HepG2 (cell line): ENCODE measurements around the gene FBF1. TPM values are rescaled to one million over a fixed set of nuclear protein-coding genes. Genes with fewer than 3 reads are reported as not detected.

Source experiments
- CHD2 ChIP-seq: IDR thresholded peaks from 2 replicates; pipeline ENCODE4 v1.6.1; 2011; ENCODE audit warnings: low read depth, low read length, improper control_type of control experiment
- IKZF4 ChIP-seq: sonication (generic); formaldehyde crosslinking; IDR thresholded peaks from 2 replicates; pipeline ENCODE4 v1.5.1; 2020; ENCODE audit warnings: borderline replicate concordance, mild to moderate bottlenecking, low read depth, missing genetic modification reagents; ENCODE audit errors: not compliant biosample characterization
- KLF6 ChIP-seq: IDR thresholded peaks from 2 replicates; pipeline ENCODE4 v1.8.0; 2016; ENCODE audit warnings: missing biosample characterization, missing genetic modification reagents
- MAZ ChIP-seq, 2 experiments: sonication (generic) in 1 of 2; formaldehyde crosslinking in 1 of 2; IDR thresholded peaks; 2 replicates each; pipeline versions ENCODE4 v1.5.0 to v1.6.1; 2012 to 2020; ENCODE audit warnings: low read depth in 2 of 2, mild to moderate bottlenecking in 2 of 2, borderline replicate concordance in 1 of 2, improper control_type of control experiment in 1 of 2, low read length in 1 of 2, missing genetic modification reagents in 1 of 2, moderate library complexity in 1 of 2
- MEF2D ChIP-seq: sonication (generic); formaldehyde crosslinking; IDR thresholded peaks from 2 replicates; pipeline ENCODE4 v1.5.1; 2020; ENCODE audit warnings: mild to moderate bottlenecking, missing genetic modification reagents
- PRMT3 ChIP-seq: sonication (generic); formaldehyde crosslinking; IDR thresholded peaks from 2 replicates; pipeline ENCODE4 v1.8.1; 2022; ENCODE audit warnings: low read depth, mild to moderate bottlenecking, moderate library complexity, missing genetic modification reagents, borderline replicate concordance
- ZNF205 ChIP-seq: IDR thresholded peaks from 2 replicates; pipeline ENCODE4 v1.6.1; 2018; ENCODE audit warnings: missing biosample characterization, missing genetic modification reagents
- ZNF720 ChIP-seq: sonication (generic); formaldehyde crosslinking; IDR thresholded peaks from 2 replicates; pipeline ENCODE4 v1.4.0; 2020; ENCODE audit warnings: missing genetic modification reagents
- ZNF883 ChIP-seq: sonication (generic); formaldehyde crosslinking; IDR thresholded peaks from 2 replicates; pipeline ENCODE4 v1.5.1; 2020; ENCODE audit warnings: mild to moderate bottlenecking, missing genetic modification reagents; ENCODE audit errors: not compliant biosample characterization
- polyA plus RNA-seq, 8 experiments: library from polyadenylated mRNA; depleted of rRNA in 3 of 8; stranded (reverse) in 7 of 8; unstranded in 1 of 8; fragments of >200 nt; fragmentation: Illumina TruSeq in 4 of 8; extraction: Trizol in 4 of 8; gene quantifications; 2 replicates each; pipeline versions ENCODE4 v1.2.1 to v1.2.3, GENCODE V29; 2011 to 2016; ENCODE audit warnings: low read depth in 4 of 8, missing spikeins in 1 of 8, mixed read lengths in 1 of 8; ENCODE audit not compliant: insufficient read depth in 1 of 8
- total RNA-seq, 5 experiments: library from RNA; depleted of rRNA; stranded (reverse); fragments of >200 nt; fragmentation: Illumina TruSeq; extraction: Trizol; gene quantifications; 2 replicates each; pipeline ENCODE4 v1.2.3, GENCODE V29; 2016; ENCODE audit warnings: low read depth in 1 of 5
- TF ChIP-seq, protein P1 (sequence below): sonication (generic); formaldehyde crosslinking; IDR thresholded peaks from 2 replicates; pipeline ENCODE4 v1.9.0; 2022; ENCODE audit warnings: missing genetic modification reagents, mild to moderate bottlenecking, borderline replicate concordance
- TF ChIP-seq, protein P2 (sequence below): sonication (generic); formaldehyde crosslinking; IDR thresholded peaks from 2 replicates; pipeline ENCODE4 v1.4.0; 2020; ENCODE audit warnings: missing genetic modification reagents, borderline replicate concordance
- TF ChIP-seq, protein P3 (sequence below): sonication (generic); formaldehyde crosslinking; IDR thresholded peaks from 2 replicates; pipeline ENCODE4 v1.9.0; 2021; ENCODE audit warnings: missing genetic modification reagents, borderline replicate concordance
- TF ChIP-seq, protein P4 (sequence below): sonication (generic); formaldehyde crosslinking; IDR thresholded peaks from 2 replicates; pipeline ENCODE4 v1.4.0; 2020; ENCODE audit warnings: mild to moderate bottlenecking, missing genetic modification reagents, borderline replicate concordance

FBF1 gene
- total and polyA plus RNA-seq, 2 of the 13 experiments (the other 11 are each of a cell fraction or from before 2014, with no cell fraction given): 2.4 to 8.1 TPM

DNA sequence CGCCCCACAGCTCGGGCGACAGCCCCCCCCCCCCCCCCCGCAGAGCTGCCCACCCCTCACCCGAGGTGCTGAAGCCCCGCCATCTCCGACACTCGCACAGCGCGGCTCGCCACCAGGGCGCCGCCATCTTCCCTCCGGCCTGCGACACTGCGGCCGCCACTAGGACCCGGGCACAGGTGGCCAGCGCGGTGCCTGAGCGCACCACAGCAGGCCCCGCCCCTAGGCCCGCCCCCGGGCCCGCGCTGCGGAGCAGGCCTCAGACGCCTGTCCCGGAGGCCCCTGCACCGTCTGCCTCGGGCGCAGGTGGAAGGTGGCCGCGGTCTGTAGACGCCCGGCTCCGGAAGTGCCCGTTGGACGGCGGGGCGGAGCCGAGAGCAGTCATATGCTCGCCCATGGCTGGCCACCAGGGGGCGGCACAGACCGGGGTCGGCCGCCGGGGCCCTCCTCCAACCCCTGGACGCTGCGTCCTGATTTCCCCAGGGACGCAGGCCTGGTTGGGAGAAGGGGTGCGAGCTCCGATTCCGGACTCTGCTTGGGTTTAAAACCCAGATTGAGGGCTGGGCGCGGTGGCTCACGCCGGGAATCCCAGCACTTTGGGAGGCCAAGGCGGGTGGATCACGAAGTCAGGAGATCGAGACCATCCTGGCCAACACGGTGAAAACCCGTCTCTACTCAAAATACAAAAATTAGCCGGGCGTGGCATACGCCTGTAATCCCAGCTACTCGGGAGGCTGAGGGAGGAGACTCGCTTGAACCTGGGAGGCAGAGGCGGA lies 35.9 kb downstream of the FBF1 start, which contains the start of gene MRPL38 (continued):
- TF ChIP-seq, protein P1, sequence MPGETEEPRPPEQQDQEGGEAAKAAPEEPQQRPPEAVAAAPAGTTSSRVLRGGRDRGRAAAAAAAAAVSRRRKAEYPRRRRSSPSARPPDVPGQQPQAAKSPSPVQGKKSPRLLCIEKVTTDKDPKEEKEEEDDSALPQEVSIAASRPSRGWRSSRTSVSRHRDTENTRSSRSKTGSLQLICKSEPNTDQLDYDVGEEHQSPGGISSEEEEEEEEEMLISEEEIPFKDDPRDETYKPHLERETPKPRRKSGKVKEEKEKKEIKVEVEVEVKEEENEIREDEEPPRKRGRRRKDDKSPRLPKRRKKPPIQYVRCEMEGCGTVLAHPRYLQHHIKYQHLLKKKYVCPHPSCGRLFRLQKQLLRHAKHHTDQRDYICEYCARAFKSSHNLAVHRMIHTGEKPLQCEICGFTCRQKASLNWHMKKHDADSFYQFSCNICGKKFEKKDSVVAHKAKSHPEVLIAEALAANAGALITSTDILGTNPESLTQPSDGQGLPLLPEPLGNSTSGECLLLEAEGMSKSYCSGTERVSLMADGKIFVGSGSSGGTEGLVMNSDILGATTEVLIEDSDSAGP: peak; percentile 98
- TF ChIP-seq, protein P2, sequence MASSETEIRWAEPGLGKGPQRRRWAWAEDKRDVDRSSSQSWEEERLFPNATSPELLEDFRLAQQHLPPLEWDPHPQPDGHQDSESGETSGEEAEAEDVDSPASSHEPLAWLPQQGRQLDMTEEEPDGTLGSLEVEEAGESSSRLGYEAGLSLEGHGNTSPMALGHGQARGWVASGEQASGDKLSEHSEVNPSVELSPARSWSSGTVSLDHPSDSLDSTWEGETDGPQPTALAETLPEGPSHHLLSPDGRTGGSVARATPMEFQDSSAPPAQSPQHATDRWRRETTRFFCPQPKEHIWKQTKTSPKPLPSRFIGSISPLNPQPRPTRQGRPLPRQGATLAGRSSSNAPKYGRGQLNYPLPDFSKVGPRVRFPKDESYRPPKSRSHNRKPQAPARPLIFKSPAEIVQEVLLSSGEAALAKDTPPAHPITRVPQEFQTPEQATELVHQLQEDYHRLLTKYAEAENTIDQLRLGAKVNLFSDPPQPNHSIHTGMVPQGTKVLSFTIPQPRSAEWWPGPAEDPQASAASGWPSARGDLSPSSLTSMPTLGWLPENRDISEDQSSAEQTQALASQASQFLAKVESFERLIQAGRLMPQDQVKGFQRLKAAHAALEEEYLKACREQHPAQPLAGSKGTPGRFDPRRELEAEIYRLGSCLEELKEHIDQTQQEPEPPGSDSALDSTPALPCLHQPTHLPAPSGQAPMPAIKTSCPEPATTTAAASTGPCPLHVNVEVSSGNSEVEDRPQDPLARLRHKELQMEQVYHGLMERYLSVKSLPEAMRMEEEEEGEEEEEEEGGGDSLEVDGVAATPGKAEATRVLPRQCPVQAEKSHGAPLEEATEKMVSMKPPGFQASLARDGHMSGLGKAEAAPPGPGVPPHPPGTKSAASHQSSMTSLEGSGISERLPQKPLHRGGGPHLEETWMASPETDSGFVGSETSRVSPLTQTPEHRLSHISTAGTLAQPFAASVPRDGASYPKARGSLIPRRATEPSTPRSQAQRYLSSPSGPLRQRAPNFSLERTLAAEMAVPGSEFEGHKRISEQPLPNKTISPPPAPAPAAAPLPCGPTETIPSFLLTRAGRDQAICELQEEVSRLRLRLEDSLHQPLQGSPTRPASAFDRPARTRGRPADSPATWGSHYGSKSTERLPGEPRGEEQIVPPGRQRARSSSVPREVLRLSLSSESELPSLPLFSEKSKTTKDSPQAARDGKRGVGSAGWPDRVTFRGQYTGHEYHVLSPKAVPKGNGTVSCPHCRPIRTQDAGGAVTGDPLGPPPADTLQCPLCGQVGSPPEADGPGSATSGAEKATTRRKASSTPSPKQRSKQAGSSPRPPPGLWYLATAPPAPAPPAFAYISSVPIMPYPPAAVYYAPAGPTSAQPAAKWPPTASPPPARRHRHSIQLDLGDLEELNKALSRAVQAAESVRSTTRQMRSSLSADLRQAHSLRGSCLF (CRISPR knock-in tag): no peak
- TF ChIP-seq, protein P3, sequence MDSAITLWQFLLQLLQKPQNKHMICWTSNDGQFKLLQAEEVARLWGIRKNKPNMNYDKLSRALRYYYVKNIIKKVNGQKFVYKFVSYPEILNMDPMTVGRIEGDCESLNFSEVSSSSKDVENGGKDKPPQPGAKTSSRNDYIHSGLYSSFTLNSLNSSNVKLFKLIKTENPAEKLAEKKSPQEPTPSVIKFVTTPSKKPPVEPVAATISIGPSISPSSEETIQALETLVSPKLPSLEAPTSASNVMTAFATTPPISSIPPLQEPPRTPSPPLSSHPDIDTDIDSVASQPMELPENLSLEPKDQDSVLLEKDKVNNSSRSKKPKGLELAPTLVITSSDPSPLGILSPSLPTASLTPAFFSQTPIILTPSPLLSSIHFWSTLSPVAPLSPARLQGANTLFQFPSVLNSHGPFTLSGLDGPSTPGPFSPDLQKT (CRISPR knock-in tag): peak; percentile 5; the same call in 1 of the 2 replicates
- TF ChIP-seq ZNF883 (peak; percentile 90), IKZF4 (CRISPR knock-in tag) (no peak), ZNF205 (CRISPR knock-in tag) (peak; percentile 95), ZNF720 (no peak), MAZ (IDR thresholded peaks at IDR 0.05; ENCODE audit: borderline replicate concordance, low read depth, low read length) (peak; percentile 72), MAZ (CRISPR knock-in tag; IDR thresholded peaks at IDR 0.05; ENCODE audit: low read depth) (peak; percentile 91), KLF6 (CRISPR knock-in tag) (peak; percentile 91; the same call in 1 of the 2 replicates), PRMT3 (CRISPR knock-in tag) (no peak; the same call in 1 of the 2 replicates), MEF2D (no peak), CHD2 (no peak; the same call in 1 of the 2 replicates)
- TF ChIP-seq, protein P4, sequence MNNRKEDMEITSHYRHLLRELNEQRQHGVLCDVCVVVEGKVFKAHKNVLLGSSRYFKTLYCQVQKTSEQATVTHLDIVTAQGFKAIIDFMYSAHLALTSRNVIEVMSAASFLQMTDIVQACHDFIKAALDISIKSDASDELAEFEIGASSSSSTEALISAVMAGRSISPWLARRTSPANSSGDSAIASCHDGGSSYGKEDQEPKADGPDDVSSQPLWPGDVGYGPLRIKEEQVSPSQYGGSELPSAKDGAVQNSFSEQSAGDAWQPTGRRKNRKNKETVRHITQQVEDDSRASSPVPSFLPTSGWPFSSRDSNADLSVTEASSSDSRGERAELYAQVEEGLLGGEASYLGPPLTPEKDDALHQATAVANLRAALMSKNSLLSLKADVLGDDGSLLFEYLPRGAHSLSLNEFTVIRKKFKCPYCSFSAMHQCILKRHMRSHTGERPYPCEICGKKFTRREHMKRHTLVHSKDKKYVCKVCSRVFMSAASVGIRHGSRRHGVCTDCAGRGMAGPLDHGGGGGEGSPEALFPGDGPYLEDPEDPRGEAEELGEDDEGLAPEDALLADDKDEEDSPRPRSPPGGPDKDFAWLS (CRISPR knock-in tag): no peak
